SK-N-SH (cell line): ENCODE data around the gene MDH1. TPM values are rescaled to one million over a fixed set of nuclear protein-coding genes. Genes with fewer than 3 reads are reported as not detected.

Source experiments
- CTCF ChIA-PET: fragments of 300-600, 350-600 bp; formaldehyde crosslinking; extraction: SDS; loops from one replicate; lab custom pipeline; 2021; lab: Yijun Ruan, JAX
- POLR2A ChIA-PET: fragments of 350-600 bp; sonication (Branson Sonifier 250); formaldehyde crosslinking; extraction: SDS; loops from one replicate; lab custom pipeline; 2020; ENCODE audit warnings: antibody characterized with exemption, inconsistent platforms; lab: Yijun Ruan, JAX
- DNase-seq: peaks from one replicate; pipeline ENCODE4 v3.0.0; 2012
- H2AFZ ChIP-seq: fragments of 200-600 bp; sonication (generic); 2 replicates; pipeline ENCODE4 v1.8.1; 2016; ENCODE audit warnings: antibody characterized with exemption, mild to moderate bottlenecking, low read depth
- H3F3A ChIP-seq: fragments of 200-600 bp; sonication (generic); replicated peaks from 2 replicates; pipeline ENCODE3; 2016; ENCODE audit warnings: antibody characterized with exemption, mild to moderate bottlenecking; ENCODE audit not compliant: insufficient read depth
- H3K27ac ChIP-seq, 2 experiments: fragments of 200-500 bp in 1 of 2; fragments of 200-600 bp in 1 of 2; sonication (Bioruptor generic) in 1 of 2; sonication (generic), shearing (Covaris generic) in 1 of 2; 2 replicates each; pipeline versions ENCODE4 v1.5.1 to v1.6.1; 2014 to 2016; ENCODE audit warnings: low read depth in 2 of 2, inconsistent platforms in 1 of 2, low read length in 1 of 2, mild to moderate bottlenecking in 1 of 2, mixed read lengths in 1 of 2
- H3K27me3 ChIP-seq: fragments of 200-600 bp; sonication (generic), shearing (Covaris generic); 2 replicates; pipeline ENCODE4 v1.6.1; 2016; ENCODE audit warnings: mixed run types; ENCODE audit not compliant: insufficient read depth
- H3K36me3 ChIP-seq, 2 experiments: fragments of 200-500 bp in 1 of 2; fragments of 200-600 bp in 1 of 2; sonication (Bioruptor generic) in 1 of 2; sonication (generic) in 1 of 2; replicated peaks in 1 of 2; 2 replicates each; pipeline versions ENCODE3 to v1.5.1; 2014 to 2016; ENCODE audit warnings: low read length in 1 of 2, mild to moderate bottlenecking in 1 of 2; ENCODE audit not compliant: insufficient read depth in 2 of 2, control insufficient read depth in 1 of 2
- H3K4me1 ChIP-seq, 2 experiments: fragments of 200-500 bp in 1 of 2; fragments of 200-600 bp in 1 of 2; sonication (Bioruptor generic) in 1 of 2; sonication (generic), shearing (Covaris generic) in 1 of 2; 2 replicates each; pipeline versions ENCODE4 v1.5.1 to v1.6.1; 2014 to 2016; ENCODE audit warnings: low read depth in 1 of 2, low read length in 1 of 2, mixed run types in 1 of 2; ENCODE audit not compliant: insufficient read depth in 2 of 2, control insufficient read depth in 1 of 2
- H3K4me2 ChIP-seq: fragments of 200-600 bp; sonication (generic), shearing (Covaris generic); 2 replicates; pipeline ENCODE4 v1.6.1; 2017; ENCODE audit warnings: mixed run types
- H3K4me3 ChIP-seq, 2 experiments: fragments of 200-500 bp in 1 of 2; fragments of 200-600 bp in 1 of 2; sonication (Bioruptor generic) in 1 of 2; sonication (generic), shearing (Covaris generic) in 1 of 2; 2 replicates each; pipeline versions ENCODE4 v1.5.1 to v1.8.1; 2014 to 2016; ENCODE audit warnings: low read depth in 2 of 2, inconsistent platforms in 1 of 2, low read length in 1 of 2, mild to moderate bottlenecking in 1 of 2, mixed read lengths in 1 of 2, moderate library complexity in 1 of 2
- H3K79me2 ChIP-seq: fragments of 200-600 bp; sonication (generic); 2 replicates; pipeline ENCODE4 v1.8.1; 2017; ENCODE audit warnings: mild to moderate bottlenecking; ENCODE audit not compliant: insufficient read depth
- H3K9ac ChIP-seq: fragments of 200-600 bp; sonication (generic); 2 replicates; pipeline ENCODE4 v1.6.1; 2017; ENCODE audit warnings: mixed run types
- H3K9me2 ChIP-seq: fragments of 200-600 bp; sonication (generic); 2 replicates; pipeline ENCODE4 v1.6.1; 2017; ENCODE audit warnings: mixed run types
- H3K9me3 ChIP-seq: fragments of 200-600 bp; sonication (generic); 2 replicates; pipeline ENCODE4 v1.6.1; 2017; ENCODE audit warnings: mixed run types, mild to moderate bottlenecking, moderate library complexity
- H4K20me1 ChIP-seq: fragments of 200-600 bp; sonication (generic); 2 replicates; pipeline ENCODE4 v1.6.1; 2017; ENCODE audit warnings: mild to moderate bottlenecking, mixed run types; ENCODE audit not compliant: insufficient read depth
- EP300 ChIP-seq, 2 experiments: IDR thresholded peaks; 2 replicates each; pipeline versions ENCODE4 v1.4.0 to v1.6.1; 2012; ENCODE audit warnings: borderline replicate concordance in 1 of 2, low read depth in 1 of 2, low read length in 1 of 2
- FOXJ3 ChIP-seq: sonication (generic); formaldehyde crosslinking; IDR thresholded peaks from 2 replicates; pipeline ENCODE4 v1.5.1; 2020; ENCODE audit warnings: mild to moderate bottlenecking, missing genetic modification reagents
- GATA2 ChIP-seq: sonication (generic); formaldehyde crosslinking; IDR thresholded peaks from 2 replicates; pipeline ENCODE4 v1.5.0; 2020; ENCODE audit warnings: mild to moderate bottlenecking, missing genetic modification reagents
- IRF3 ChIP-seq: fragments of 150-350 bp; IDR thresholded peaks from 2 replicates; pipeline ENCODE4 v1.6.1; 2016; ENCODE audit warnings: mild to moderate bottlenecking, low read depth, low read length
- MAX ChIP-seq: IDR thresholded peaks from 2 replicates; pipeline ENCODE4 v1.4.0; 2012; ENCODE audit warnings: low read depth
- NFIC ChIP-seq: IDR thresholded peaks from 2 replicates; pipeline ENCODE4 v1.4.0; 2012; ENCODE audit warnings: borderline replicate concordance
- PBX3 ChIP-seq: IDR thresholded peaks from 2 replicates; pipeline ENCODE4; 2012
- POLR2AphosphoS5 ChIP-seq: IDR thresholded peaks from 2 replicates; pipeline ENCODE4 v1.6.1; 2012; ENCODE audit warnings: low read depth, low read length
- RAD21 ChIP-seq: IDR thresholded peaks from 2 replicates; pipeline ENCODE4 v1.6.1; 2012; ENCODE audit warnings: mild to moderate bottlenecking, low read length
- RFX5 ChIP-seq: IDR thresholded peaks from 2 replicates; pipeline ENCODE4 v1.6.1; 2012; ENCODE audit warnings: mild to moderate bottlenecking, improper control_type of control experiment, low read length
- USF2 ChIP-seq: fragments of 150-350 bp; IDR thresholded peaks from 2 replicates; pipeline ENCODE4 v1.6.1; 2017; ENCODE audit warnings: antibody characterized with exemption, low read length, low read depth, borderline replicate concordance
- ZBTB33 ChIP-seq: IDR thresholded peaks from 2 replicates; pipeline ENCODE4 v1.4.0; 2012; ENCODE audit warnings: low read depth, borderline replicate concordance
- WGBS: methylation state at CpG from one replicate; pipeline ENCODE4 v1.1.6; 2017; ENCODE audit warnings: low lambda C conversion rate; 5-methylcytosine and 5-hydroxymethylcytosine counted together
- polyA plus RNA-seq, 3 experiments: library from polyadenylated mRNA; depleted of rRNA; stranded (reverse); fragments of >200 nt; gene quantifications; 2 replicates each; pipeline ENCODE4 v1.2.3, GENCODE V29; 2012

The MDH1 gene
- polyA plus RNA-seq, 1 of the 3 experiments (the other 2 are of a cell fraction) = 201 TPM

- Histone ChIP-seq H3K9me2 (no peaks in the 10 kb centered on the region), H2AFZ (no peak overlapping the region), H3F3A (no peaks in the 10 kb centered on the region), H3K9ac (no peak overlapping the region), H3K4me3 (no peak overlapping the region), H3K4me2 (no peak overlapping the region), H3K27ac (no peak overlapping the region), H4K20me1 (no peaks in the 10 kb centered on the region), H3K36me3 (peaks cover 48 to 71% of the 10 kb centered on the region in 2 experiments), H3K9me3 (no peaks in the 10 kb centered on the region), H3K27me3 (no peaks in the 10 kb centered on the region), H3K79me2 (peaks cover 46% of the 10 kb centered on the region), H3K4me1 (no peaks in the 10 kb centered on the region; a peak in 1 of 4 replicates)
- DNase-seq = no peak
- CTCF ChIA-PET = interaction anchor here (1.7 kb wide), 1 partner anchor 95 kb away, joined by 4 read pairs; no protein-coding TSS in a partner anchor
- WGBS = 89% methylated on average over 2 of the region's 2 CpGs
- TF ChIP-seq MAX (no peak), FOXJ3 (CRISPR knock-in tag) (no peak), EP300 (IDR thresholded peaks at IDR 0.05; ENCODE audit: borderline replicate concordance in 1 of 2, low read depth in 1 of 2, low read length in 1 of 2) (no peak), PBX3 (no peak), RFX5 (no peak), ZBTB33 (no peak), IRF3 (no peak), GATA2 (CRISPR knock-in tag) (no peak), POLR2AphosphoS5 (no peak), NFIC (no peak), RAD21 (no peak), USF2 (no peak)
- POLR2A ChIA-PET = no interaction called here
These were observed 7.7 kb downstream of the MDH1 start for GRCh38 chr2:63596401-63596883.
